Stimulated activated CD4-positive, alpha-beta T cell treated with anti-CD3 and anti-CD28 coated beads, Interleukin-4, amount 100 ng/mL, for 1 hour (primary cell): ENCODE measurements around the gene CMIP.

Experiments
- DNase-seq: peaks from one replicate; pipeline ENCODE4 v3.0.0-alpha.2; 2020

CMIP gene

GRCh38 chr16:81448154-81449131 is 3.8 kb downstream of the CMIP start:
- DNase-seq: no peak

DNA sequence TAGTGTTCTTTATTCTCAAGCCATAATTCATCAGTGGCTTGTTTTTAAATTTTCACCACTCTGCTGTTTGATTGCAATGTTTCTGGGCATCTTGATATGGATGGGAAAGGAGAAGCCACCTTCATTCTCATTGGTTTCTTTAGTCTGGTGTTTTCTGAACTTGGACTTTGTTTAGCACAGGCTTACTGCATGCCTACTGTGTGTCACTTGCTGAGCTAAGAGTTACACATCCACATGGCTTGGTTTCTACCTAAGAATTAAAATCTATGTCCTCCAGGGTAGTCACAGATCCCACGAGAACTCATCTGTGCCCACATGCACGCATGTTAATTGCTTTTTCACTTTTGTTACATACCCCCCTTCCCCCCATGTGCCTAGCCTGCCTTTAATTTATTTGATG is 4.6 kb downstream of the CMIP start:
- DNase-seq: no peak

GRCh38 chr16:81449899-81450608 is 5.4 kb downstream of the CMIP start:
- DNase-seq: no peak

DNA sequence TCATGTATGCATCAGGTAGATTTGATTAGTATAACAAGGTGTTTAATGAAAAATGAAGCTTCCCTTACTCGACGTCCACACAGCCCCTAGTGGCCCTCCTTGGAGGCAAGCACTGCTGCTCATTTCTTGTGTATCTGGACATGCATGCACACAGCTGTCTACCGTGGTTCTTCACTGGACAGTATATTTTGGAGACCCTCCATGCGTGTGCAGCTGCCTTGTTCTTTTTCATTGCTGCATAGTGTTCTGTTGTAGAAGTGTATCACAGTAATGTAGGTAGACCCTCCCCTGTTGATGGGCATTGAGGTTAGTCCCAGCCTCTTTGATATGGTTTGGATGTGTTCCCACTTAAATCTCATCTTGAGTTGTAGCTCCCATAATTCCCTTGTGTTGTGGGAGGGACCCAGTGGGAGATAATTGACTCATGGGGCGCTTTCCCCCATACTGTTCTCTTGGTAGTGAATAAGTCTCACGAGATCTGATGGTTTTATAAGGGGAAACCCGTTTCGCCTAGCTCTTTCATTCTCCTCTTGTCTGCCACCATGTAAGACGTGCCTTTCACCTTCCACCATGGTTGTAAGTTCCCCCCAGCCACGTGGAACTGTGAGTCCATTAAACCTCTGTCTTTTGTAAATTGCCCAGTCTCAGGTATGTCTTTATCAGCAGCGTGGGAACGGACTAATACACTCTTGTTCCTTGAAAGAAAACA is 6.3 kb downstream of the CMIP start:
- no peak for DNase-seq

- DNase-seq: peak; percentile 37
These were observed 7.4 kb downstream of the CMIP start for GRCh38 chr16:81451753-81452680.

GRCh38 chr16:81453091-81453728 is 8.6 kb downstream of the CMIP start:
- DNase-seq: no peak

- no peak for DNase-seq
These were observed 9.4 kb downstream of the CMIP start for GRCh38 chr16:81454044-81454443.

GRCh38 chr16:81455006-81455405 is 10.4 kb downstream of the CMIP start:
- DNase-seq: no peak

GRCh38 chr16:81455720-81456494 is 11.3 kb downstream of the CMIP start:
- DNase-seq: no peak

DNA sequence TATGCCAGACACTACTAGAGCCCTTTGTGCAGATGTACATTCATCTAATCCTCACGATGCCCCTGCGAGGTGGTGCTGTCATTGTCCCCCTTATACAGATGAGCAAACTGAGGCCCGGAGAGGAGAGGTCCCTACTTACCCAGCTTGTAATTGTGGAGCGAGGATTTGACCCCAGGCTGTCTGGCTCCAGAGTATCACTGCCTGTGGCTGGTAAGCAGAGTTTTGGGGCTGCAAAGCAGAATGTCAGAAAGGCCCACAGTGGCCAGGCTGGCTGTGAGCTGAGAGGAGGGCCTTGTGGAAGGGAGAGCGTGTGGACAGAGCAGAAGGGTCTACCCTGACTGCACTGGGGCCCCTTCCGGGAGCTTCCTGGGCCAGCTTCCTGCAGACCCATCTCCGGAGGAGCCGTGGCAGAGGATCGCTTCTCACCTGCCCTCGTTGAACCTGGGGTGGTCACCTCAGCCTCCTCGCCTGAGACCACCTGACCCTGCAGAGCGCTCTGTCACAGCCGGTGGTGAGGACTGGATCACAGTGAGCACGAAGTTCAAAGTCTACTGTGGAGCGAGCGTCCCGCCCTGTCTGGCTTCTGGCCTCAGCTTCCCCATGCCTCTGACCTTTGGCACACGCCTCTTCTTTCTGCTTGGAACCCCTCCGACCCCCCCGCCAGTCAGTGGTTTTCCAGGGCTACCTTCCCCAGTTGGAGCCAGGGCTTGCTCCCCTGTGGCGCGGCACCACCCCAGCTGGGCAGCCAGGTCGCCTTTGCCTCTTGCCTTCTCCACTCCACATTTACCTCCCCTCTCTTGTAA is 12.1 kb downstream of the CMIP start:
- no peak for DNase-seq

DNA sequence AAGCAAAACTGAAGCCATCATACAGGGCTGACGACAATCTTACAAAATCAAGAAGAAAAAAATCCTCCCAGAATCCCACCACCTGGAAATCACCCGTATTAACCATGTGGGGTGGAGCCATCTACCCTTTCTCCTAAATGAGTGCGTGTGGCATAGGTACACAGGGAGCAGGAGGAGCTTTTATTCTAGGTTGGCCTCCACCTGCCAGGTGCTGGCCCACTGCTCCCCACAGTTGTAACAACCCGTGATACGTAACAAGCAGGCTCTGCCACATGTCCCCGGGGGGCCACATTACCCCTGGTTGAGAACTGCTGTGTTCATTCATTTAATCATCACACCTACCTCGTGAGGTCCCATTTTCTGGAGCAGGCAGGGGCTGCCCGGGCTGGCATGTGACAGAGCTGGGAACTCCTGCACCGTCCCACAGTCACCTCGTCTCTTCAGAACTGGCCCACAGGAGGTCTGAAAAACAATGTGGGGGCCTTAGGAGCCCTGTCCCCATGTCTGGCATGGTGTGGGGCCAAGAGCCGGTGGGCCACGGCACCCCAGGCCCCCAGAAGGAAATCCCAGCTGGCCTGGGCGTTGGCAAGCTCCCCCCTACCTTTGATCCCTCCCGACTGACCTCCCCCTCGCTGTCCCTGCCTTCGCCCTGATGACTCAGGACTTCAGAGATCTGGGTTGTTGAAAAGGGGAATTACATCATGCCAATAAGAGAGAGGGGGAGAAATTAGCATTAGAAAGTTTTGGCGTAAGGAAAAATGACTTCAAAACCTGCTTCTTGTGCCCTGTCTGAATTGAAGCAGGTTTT is 12.9 kb downstream of the CMIP start:
- no peak for DNase-seq

DNA sequence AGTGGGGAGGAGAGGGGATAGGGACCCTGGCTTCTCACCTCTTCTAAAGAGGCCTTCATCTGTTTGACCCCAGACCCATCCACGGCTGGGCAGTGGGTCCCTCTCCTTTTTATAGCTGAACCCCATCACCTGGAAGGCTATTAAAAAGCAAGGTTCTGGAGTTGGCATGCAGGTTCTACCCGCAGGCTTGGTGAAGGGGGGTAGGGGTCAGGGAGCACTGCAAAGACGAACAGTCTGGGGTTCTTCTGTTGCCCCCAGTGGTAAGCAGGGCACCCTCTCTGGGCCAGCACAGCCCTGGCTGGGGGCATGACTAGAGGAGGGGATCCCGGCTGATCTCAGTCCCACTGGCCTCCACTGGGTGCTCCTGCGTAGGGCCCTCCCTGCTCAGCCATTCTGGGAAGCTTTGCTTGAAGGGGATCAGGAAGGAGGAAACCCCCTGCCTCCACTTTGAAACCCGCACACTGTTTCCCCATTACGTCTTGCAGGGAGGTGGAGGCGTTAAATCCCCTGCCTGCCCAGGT is 13.6 kb downstream of the CMIP start:
- no peak for DNase-seq

GRCh38 chr16:81458827-81459598 is 14.4 kb downstream of the CMIP start:
- DNase-seq: no peak

DNA sequence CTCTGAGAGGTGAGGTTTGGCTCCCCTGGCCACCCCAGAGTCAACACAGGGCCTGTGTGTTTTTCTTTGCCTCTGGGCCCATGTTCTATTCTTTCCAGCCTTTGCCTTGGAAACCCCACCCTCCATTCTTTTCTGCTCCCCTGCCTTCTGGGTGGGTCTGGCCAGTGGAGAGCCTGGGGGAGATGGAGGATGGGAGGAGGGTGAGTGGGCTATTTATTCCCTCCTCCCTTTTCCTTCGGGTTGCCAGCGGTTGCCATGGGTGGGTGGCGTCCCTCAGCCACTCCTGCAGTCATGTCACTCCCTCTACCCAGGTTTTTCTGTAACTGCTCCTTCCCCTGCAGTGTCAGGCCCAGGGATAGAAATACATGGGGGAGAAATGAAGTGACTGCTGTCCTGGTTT is 15.5 kb downstream of the CMIP start:
- DNase-seq: no peak

DNA sequence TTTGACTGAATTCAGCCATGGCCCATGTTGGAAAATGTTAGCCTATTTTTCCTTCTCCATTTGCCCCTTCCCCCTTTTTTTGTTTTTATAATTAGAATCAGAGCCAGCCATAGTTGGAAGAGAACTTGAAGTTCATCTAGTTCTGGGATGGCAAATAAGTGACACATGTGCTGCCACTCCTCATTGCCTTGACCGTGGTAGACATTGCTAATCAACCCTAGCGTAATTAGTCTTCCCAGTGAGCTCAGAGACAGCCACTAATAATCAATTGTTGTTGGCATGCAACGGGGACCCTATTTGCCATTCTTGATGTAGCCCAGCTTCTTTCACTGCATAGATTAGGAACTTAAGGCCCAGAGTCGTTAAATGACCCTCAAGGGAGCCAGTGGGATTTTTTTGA is 16.6 kb downstream of the CMIP start:
- no peak for DNase-seq

GRCh38 chr16:81461766-81462165 is 17.2 kb downstream of the CMIP start:
- DNase-seq: no peak

DNA sequence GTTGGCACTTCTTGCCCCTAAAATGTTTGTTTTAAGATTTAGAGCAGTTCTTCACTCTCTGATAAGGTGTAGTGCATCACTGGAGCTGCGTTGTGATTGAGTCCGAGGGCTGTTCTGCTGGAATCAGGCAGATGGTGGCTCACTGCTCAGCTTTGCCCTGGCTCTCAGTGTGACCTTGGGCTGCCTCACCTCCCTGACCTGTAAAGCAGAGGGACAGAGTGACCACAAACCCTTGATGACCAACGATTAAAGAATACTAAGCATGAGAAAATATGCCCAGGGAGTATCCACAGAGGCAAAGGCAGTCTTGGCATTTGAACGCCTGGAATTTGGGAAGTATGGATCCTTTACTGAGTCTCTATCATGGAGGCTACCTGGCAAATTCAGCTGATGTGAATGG is 18.1 kb downstream of the CMIP start:
- no peak for DNase-seq

- DNase-seq: no peak
These were observed 18.8 kb downstream of the CMIP start for GRCh38 chr16:81463296-81463890.
